ENCODE data around the gene G6PD.

GRCh38 chrX:154495472-154495922 is 51.1 kb downstream of the G6PD start:
- TF ChIP-seq CTCF (IDR thresholded peaks at IDR 0.05): no peak
- TF ChIP-seq POLR2A (IDR thresholded peaks at IDR 0.05): no peak

Measured in thyroid gland (tissue), 4 donors.